Endothelial cell of umbilical vein (primary cell): Measurements from ENCODE around the gene CTRB2. TPM values are rescaled to one million over a fixed set of nuclear protein-coding genes. Genes with fewer than 3 reads are reported as not detected.

Experiments used
- BruUV-seq: library from RNA; stranded (reverse); fragments of 400-500 nt; replicated peaks from 2 replicates; lab custom pipeline; 2021; lab: Mats Ljungman, UMichigan
- CTCF ChIA-PET: fragments of 300-600, 350-600 bp; sonication (Branson Sonifier 250); formaldehyde crosslinking; loops from one replicate; lab custom pipeline; 2021; ENCODE audit warnings: antibody characterized with exemption, inconsistent platforms; lab: Charles Lee
- POLR2A ChIA-PET: fragments of 300-600, 350-600 bp; sonication (Branson Sonifier 250); formaldehyde crosslinking; loops from one replicate; lab custom pipeline; 2021; ENCODE audit warnings: antibody characterized with exemption, inconsistent platforms; lab: Charles Lee
- DNase-seq: peaks from one replicate; pipeline ENCODE4 v3.0.0-alpha.2; 2011; ENCODE audit warnings: low read depth, low spot score
- FAIRE-seq: peaks from 2 replicates; lab custom pipeline; 2011; peaks lifted over from hg19 to GRCh38; lab: Jason Lieb, UNC
- H2AFZ ChIP-seq: 2 replicates; pipeline ENCODE4 v1.6.0; 2012; ENCODE audit warnings: low read depth, low read length, control low read depth, inconsistent platforms
- H3K27ac ChIP-seq: 2 replicates; pipeline ENCODE4 v1.5.1; 2011; ENCODE audit warnings: low read depth, mild to moderate bottlenecking, control low read depth, low read length, moderate library complexity; ENCODE audit not compliant: insufficient read depth
- H3K27me3 ChIP-seq, 2 experiments: 2 replicates each; pipeline versions ENCODE4 v1.6.0 to v1.6.1; 2011; ENCODE audit warnings: low read length in 2 of 2, mixed read lengths in 1 of 2; ENCODE audit not compliant: control insufficient read depth in 2 of 2, insufficient read depth in 2 of 2
- H3K36me3 ChIP-seq, 2 experiments: 2 replicates in 1 of 2; 3 replicates in 1 of 2; pipeline ENCODE4 v1.5.1; 2011; ENCODE audit warnings: low read length in 2 of 2, mild to moderate bottlenecking in 1 of 2, moderate library complexity in 1 of 2; ENCODE audit not compliant: control insufficient read depth in 2 of 2, insufficient read depth in 2 of 2; ENCODE audit errors: extremely low read depth in 1 of 2
- H3K4me1 ChIP-seq: 3 replicates; pipeline ENCODE4 v1.5.1; 2011; ENCODE audit warnings: mild to moderate bottlenecking, low read length; ENCODE audit not compliant: control insufficient read depth, insufficient read depth; ENCODE audit errors: extremely low read depth
- H3K4me2 ChIP-seq: 2 replicates; pipeline ENCODE4 v1.6.1; 2011; ENCODE audit warnings: low read length, control low read depth, mixed read lengths; ENCODE audit not compliant: insufficient read depth
- H3K4me3 ChIP-seq, 3 experiments: fragments of 200-600 bp in 1 of 3; sonication (generic), shearing (Covaris generic) in 1 of 3; replicated peaks in 1 of 3; 2 replicates each; pipeline ENCODE4 v1.5.1; 2011 to 2016; ENCODE audit warnings: control low read depth in 3 of 3, low read length in 3 of 3, mild to moderate bottlenecking in 2 of 3, inconsistent platforms in 1 of 3, low read depth in 1 of 3, moderate library complexity in 1 of 3; ENCODE audit not compliant: insufficient read depth in 1 of 3
- H3K79me2 ChIP-seq: 2 replicates; pipeline ENCODE4 v1.6.0; 2012; ENCODE audit warnings: low read length, inconsistent platforms; ENCODE audit not compliant: control insufficient read depth, insufficient read depth
- H3K9ac ChIP-seq: replicated peaks from 2 replicates; pipeline ENCODE3; 2011; ENCODE audit warnings: low read length, control low read depth; ENCODE audit not compliant: insufficient read depth; ENCODE audit errors: extremely low read depth
- H3K9me1 ChIP-seq: replicated peaks from 3 replicates; pipeline ENCODE4 v1.6.0; 2011; ENCODE audit warnings: mild to moderate bottlenecking, low read length; ENCODE audit not compliant: control insufficient read depth, insufficient read depth; ENCODE audit errors: extremely low read depth
- H3K9me3 ChIP-seq: replicated peaks from 2 replicates; pipeline ENCODE4 v1.5.1; 2012; ENCODE audit warnings: low read length, inconsistent platforms; ENCODE audit not compliant: control insufficient read depth, insufficient read depth
- H4K20me1 ChIP-seq: replicated peaks from 2 replicates; pipeline ENCODE3; 2011; ENCODE audit warnings: mild to moderate bottlenecking, low read length; ENCODE audit not compliant: control insufficient read depth, insufficient read depth; ENCODE audit errors: extremely low read depth
- EZH2 ChIP-seq: IDR thresholded peaks from 2 replicates; pipeline ENCODE4 v1.6.1; 2012; ENCODE audit warnings: borderline replicate concordance, low read depth, mild to moderate bottlenecking, moderate library complexity, low read length, inconsistent platforms; ENCODE audit not compliant: severe bottlenecking
- GATA2 ChIP-seq: IDR thresholded peaks from 2 replicates; pipeline ENCODE4 v1.7.0; 2011; ENCODE audit warnings: low read depth, mild to moderate bottlenecking, moderate library complexity, mixed read lengths, low read length; ENCODE audit not compliant: insufficient read length, insufficient read depth
- POLR2A ChIP-seq: IDR thresholded peaks from 2 replicates; pipeline ENCODE4 v1.6.1; 2012; ENCODE audit warnings: low read depth, mild to moderate bottlenecking, control low read depth, low read length
- POLR2AphosphoS5 ChIP-seq: IDR thresholded peaks from 2 replicates; pipeline ENCODE4 v1.6.1; 2012; ENCODE audit warnings: low read depth, mild to moderate bottlenecking, control low read depth, low read length, moderate library complexity; ENCODE audit not compliant: insufficient read depth
- dilution Hi-C: fragments of 300-500 bp; cut with MboI; formaldehyde crosslinking; loops from one replicate; pipeline ENCODE4 v1.15.0; 2019; ENCODE audit warnings: low sequenced_read_pairs; ENCODE audit not compliant: extremely low pct_ligation_motif_present
- intact Hi-C: fragments of 100-400 bp; cut with micrococcal nuclease; formaldehyde crosslinking; loops from one replicate; pipeline ENCODE4 v1.10.0; 2022
- polyA plus RNA-seq, 4 experiments: library from polyadenylated mRNA; depleted of rRNA in 3 of 4; stranded (reverse) in 3 of 4; unstranded in 1 of 4; fragments of >200 nt; gene quantifications; 2 replicates each; pipeline versions ENCODE4 v1.2.1 to v1.2.3, GENCODE V29; 2011 to 2012; ENCODE audit warnings: missing spikeins in 1 of 4
- total RNA-seq: library from RNA; stranded (reverse); gene quantifications from 2 replicates; pipeline ENCODE4 v1.2.3, GENCODE V29; 2021

CTRB2 gene
- total and polyA plus RNA-seq, 2 donors (not counting 3 experiments of a cell fraction or from before 2014, with no cell fraction given), result not detected

GRCh38 chr16:75227361-75228142, 20.6 kb upstream of the CTRB2 start:
- FAIRE-seq, result no peak
- H3K27ac ChIP-seq, result no peak overlapping the region
- DNase-seq, result peak; percentile 24
- peaks cover 15 to 32% of the 10 kb centered on the region in 2 experiments for H3K36me3 ChIP-seq
- H3K4me1 ChIP-seq, result no peaks in the 10 kb centered on the region
- H3K9me1 ChIP-seq, result no peaks in the 10 kb centered on the region
- H3K27me3 ChIP-seq, result no peaks in the 10 kb centered on the region
- CTCF ChIA-PET, result interaction anchor here (1.1 to 4.0 kb wide), 2 partner anchors 158 to 174 kb away, joined by 3 to 20 read pairs; no protein-coding TSS in a partner anchor
- peaks cover 6% of the 10 kb centered on the region for H3K79me2 ChIP-seq
- no TSS peak for BruUV-seq
- H3K9ac ChIP-seq, result no peak overlapping the region
- POLR2A ChIA-PET, result no interaction called here
- dilution Hi-C loops, result no loop called here
- H2AFZ ChIP-seq, result no peak overlapping the region
- intact Hi-C loops, result no loop called here
- no peak overlapping the region for H3K4me2 ChIP-seq
- no peaks in the 10 kb centered on the region for H3K9me3 ChIP-seq
- H3K4me3 ChIP-seq, result no peak overlapping the region
- H4K20me1 ChIP-seq, result peaks cover 2% of the 10 kb centered on the region
- TF ChIP-seq EZH2, result no peak
- peak; percentile 28 for TF ChIP-seq POLR2AphosphoS5
- peak; percentile 53 for TF ChIP-seq POLR2A

- POLR2A ChIA-PET, result interaction anchor here (0.6 kb wide), 1 partner anchor 9 kb away, joined by 5 read pairs; no protein-coding TSS in a partner anchor
- no peak for FAIRE-seq
- Histone ChIP-seq H3K36me3 (peaks cover 15 to 29% of the 10 kb centered on the region in 2 experiments), H3K9ac (no peak overlapping the region), H3K4me1 (no peaks in the 10 kb centered on the region), H3K4me2 (no peak overlapping the region), H4K20me1 (peaks cover 2% of the 10 kb centered on the region), H2AFZ (no peak overlapping the region), H3K79me2 (peaks cover 4% of the 10 kb centered on the region), H3K9me1 (no peaks in the 10 kb centered on the region), H3K4me3 (no peak overlapping the region), H3K27me3 (no peaks in the 10 kb centered on the region), H3K9me3 (no peaks in the 10 kb centered on the region), H3K27ac (no peak overlapping the region)
- no TSS peak for BruUV-seq
- intact Hi-C loops, result no loop called here
- TF ChIP-seq POLR2AphosphoS5 (peak; percentile 81), GATA2 (no peak), POLR2A (peak; percentile 68)
- DNase-seq, result peak; percentile 21
- dilution Hi-C loops, result no loop called here
- CTCF ChIA-PET, result interaction anchor here (1.1 to 4.0 kb wide), 2 partner anchors 159 to 175 kb away, joined by 3 to 20 read pairs; no protein-coding TSS in a partner anchor
Measured at GRCh38 chr16:75226550-75227360, 19.8 kb upstream of the CTRB2 start.
